ENCODE data around the gene KHK. TPM values are rescaled to one million over a fixed set of nuclear protein-coding genes. Genes with fewer than 3 reads are reported as not detected.

The KHK gene
- total RNA-seq, 4 donors from 2014 or later = 1.8 to 12.0 (median 6.3) TPM

GRCh38 chr2:27059141-27059820 is 27.3 kb upstream of the KHK start:
- intact Hi-C loops (cut with DNase I; ENCODE audit: low total_unique reads) = no loop called here
- DNase-seq = no peak

GRCh38 chr2:27060323-27060722 is 26.2 kb upstream of the KHK start:
- no peak for TF ChIP-seq POLR2A (IDR thresholded peaks at IDR 0.05)
- TF ChIP-seq POLR2AphosphoS5 (IDR thresholded peaks at IDR 0.05) = no peak
- TF ChIP-seq EP300 (IDR thresholded peaks at IDR 0.05; ENCODE audit: low read depth) = no peak
- no peak for TF ChIP-seq CTCF (IDR thresholded peaks at IDR 0.05)

More at GRCh38 chr2:27059141-27059820, 27.3 kb upstream of the KHK start:
- Histone ChIP-seq H3K4me3 (no peak overlapping the region), H3K36me3 (peaks cover 0 to 12% (median 4%) of the 10 kb centered on the region in 4 donors), H3K27ac (no peak overlapping the region), H3K4me1 (no peaks in the 10 kb centered on the region), H3K9me3 (no peaks in the 10 kb centered on the region), H3K27me3 (no peaks in the 10 kb centered on the region)
- TF ChIP-seq CTCF (IDR thresholded peaks at IDR 0.05) (no peak), POLR2AphosphoS5 (IDR thresholded peaks at IDR 0.05) (no peak), EP300 (IDR thresholded peaks at IDR 0.05; ENCODE audit: low read depth) (no peak), POLR2A (IDR thresholded peaks at IDR 0.05) (no peak)
- in situ Hi-C loops (cut with MboI; ENCODE audit: low pct_ligation_motif_present in 1 of 4, low pct_unique_long_range_greater_than_20kb in 1 of 4, low sequenced_read_pairs in 3 of 4) = no loop called here
- 80 to 85% methylated on average over 3 to 15 of the region's 15 CpGs for WGBS, 2 donors (ENCODE audit: low coverage in 1 of 2)

GRCh38 chr2:27065128-27065527 is 21.4 kb upstream of the KHK start:
- peaks cover 7 to 14% (median 11%) of the 10 kb centered on the region in 4 donors for H3K4me1 ChIP-seq
- DNase-seq = no peak
- in situ Hi-C loops (cut with MboI; ENCODE audit: low pct_ligation_motif_present in 1 of 4, low pct_unique_long_range_greater_than_20kb in 1 of 4, low sequenced_read_pairs in 3 of 4) (no loop called here), intact Hi-C loops (cut with DNase I; ENCODE audit: low total_unique reads) (no loop called here)
- H3K36me3 ChIP-seq = no peaks in the 10 kb centered on the region
- no peaks in the 10 kb centered on the region for H3K9me3 ChIP-seq
- no peak overlapping the region for H3K27ac ChIP-seq
- 71 to 73% methylated on average over 3 of the region's 3 CpGs for WGBS, 2 donors (ENCODE audit: low coverage in 1 of 2)
- H3K4me3 ChIP-seq = no peak overlapping the region
- TF ChIP-seq POLR2A (IDR thresholded peaks at IDR 0.05) = no peak
- H3K27me3 ChIP-seq = no peaks in the 10 kb centered on the region

More at GRCh38 chr2:27060323-27060722, 26.2 kb upstream of the KHK start:
- Histone ChIP-seq H3K27ac (no peak overlapping the region), H3K36me3 (peaks cover 0 to 8% (median 3%) of the 10 kb centered on the region in 4 donors), H3K4me1 (no peaks in the 10 kb centered on the region), H3K4me3 (no peak overlapping the region), H3K27me3 (no peaks in the 10 kb centered on the region), H3K9me3 (no peaks in the 10 kb centered on the region)
- intact Hi-C loops (cut with DNase I; ENCODE audit: low total_unique reads) (no loop called here), in situ Hi-C loops (cut with MboI; ENCODE audit: low pct_ligation_motif_present in 1 of 4, low pct_unique_long_range_greater_than_20kb in 1 of 4, low sequenced_read_pairs in 3 of 4) (no loop called here)
- no peak for DNase-seq
- 40 to 89% methylated on average over 1 to 3 of the region's 3 CpGs for WGBS, 2 donors (ENCODE audit: low coverage in 1 of 2)

GRCh38 chr2:27067385-27067784 is 19.2 kb upstream of the KHK start:
- 91 to 100% methylated on average over 2 to 5 of the region's 5 CpGs for WGBS, 2 donors (ENCODE audit: low coverage in 1 of 2)
- no peaks in the 10 kb centered on the region for H3K9me3 ChIP-seq

More at GRCh38 chr2:27067385-27067784, 19.2 kb upstream of the KHK start:
- in situ Hi-C loops (cut with MboI; ENCODE audit: low pct_ligation_motif_present in 1 of 4, low pct_unique_long_range_greater_than_20kb in 1 of 4, low sequenced_read_pairs in 3 of 4) = no loop called here
- intact Hi-C loops (cut with DNase I; ENCODE audit: low total_unique reads) = no loop called here
- Histone ChIP-seq H3K4me1 (peaks cover 12 to 27% (median 24%) of the 10 kb centered on the region in 4 donors), H3K27ac (no peak overlapping the region), H3K36me3 (no peaks in the 10 kb centered on the region), H3K27me3 (no peaks in the 10 kb centered on the region), H3K4me3 (no peak overlapping the region)
- TF ChIP-seq POLR2AphosphoS5 (IDR thresholded peaks at IDR 0.05) = no peak
- no peak for TF ChIP-seq EP300 (IDR thresholded peaks at IDR 0.05; ENCODE audit: low read depth)
- TF ChIP-seq CTCF (IDR thresholded peaks at IDR 0.05) = no peak
- no peak for TF ChIP-seq POLR2A (IDR thresholded peaks at IDR 0.05)
- no peak for DNase-seq
